Transverse colon (tissue), 4 donors: ENCODE data around the gene CYP11A1. TPM values are rescaled to one million over a fixed set of nuclear protein-coding genes. Genes with fewer than 3 reads are reported as not detected.

ENCODE experiments used
- small RNA-seq, 4 donors: library from RNA; depleted of rRNA; stranded (forward); fragments of <200 nt; gene quantifications; one replicate each; pipeline ENCODE3, GENCODE V24; 2016
- total RNA-seq, 4 donors: library from RNA; depleted of rRNA; stranded (reverse); fragments of >200 nt; gene quantifications; one replicate each; pipeline ENCODE4 v1.1.0, GENCODE V29; 2016

The CYP11A1 gene
- total RNA-seq, 4 donors from 2014 or later: 0.40 to 0.79 TPM; not detected in 2

Small RNAs within 50 kb of the gene (small RNA-seq; reads per million reads assigned to genes)
- 0 reads per million in 4 donors for gene MIR6881

Other genes with a start within 250 kb of the CYP11A1 start
- 10 to 100 TPM in 1 of 4 donors, 1 to 10 TPM in 1, under 1 TPM in 2; 0.41 to 27.3 (median 1.4) TPM for gene ISLR2, start 237.1 kb downstream of the CYP11A1 start, total RNA-seq
- gene ISLR, start 193.9 kb downstream of the CYP11A1 start, total RNA-seq: 100 to 1,000 TPM in 1 of 4 donors, 10 to 100 TPM in 3; 18.8 to 191 (median 25.5) TPM
- not detected for gene STRA6, start 164.9 kb downstream of the CYP11A1 start, total RNA-seq
- under 1 TPM in 1 of 4 donors, not detected in 3; 0.16 TPM for gene CCDC33, start 131.3 kb downstream of the CYP11A1 start, total RNA-seq
- 1 to 10 TPM in 3 of 4 donors, under 1 TPM in 1; 0.20 to 5.6 (median 3.1) TPM for gene SEMA7A, start 66.3 kb upstream of the CYP11A1 start, total RNA-seq
- gene UBL7, start 93.5 kb upstream of the CYP11A1 start, total RNA-seq: 100 to 1,000 TPM in 1 of 4 donors, 10 to 100 TPM in 2, 1 to 10 TPM in 1; 4.0 to 157 (median 42.3) TPM
- 10 to 100 TPM in 3 of 4 donors, 1 to 10 TPM in 1; 9.6 to 25.8 (median 12.5) TPM for gene ARID3B, start 173.6 kb upstream of the CYP11A1 start, total RNA-seq
- gene CLK3, start 248.2 kb upstream of the CYP11A1 start, total RNA-seq: 100 to 1,000 TPM; 144 to 420 (median 208) TPM